CD14-positive monocyte (primary cell): ENCODE data around the gene ROBO1. TPM values are rescaled to one million over a fixed set of nuclear protein-coding genes. Genes with fewer than 3 reads are reported as not detected.

Experiments used
- DNase-seq, 3 donors: peaks; one replicate each; pipeline ENCODE4 v3.0.0-alpha.2; 2011 to 2022
- H2AFZ ChIP-seq: 2 replicates; pipeline ENCODE4 v1.6.0; 2012; ENCODE audit warnings: mild to moderate bottlenecking, low read depth, low read length, inconsistent platforms; ENCODE audit not compliant: insufficient read depth, poor library complexity, severe bottlenecking
- H3K27ac ChIP-seq, 2 donors: 1 replicate in 1 of 2; 2 replicates in 1 of 2; pipeline ENCODE4 v1.5.1; 2012 to 2013; ENCODE audit warnings: low read length in 2 of 2, control low read depth in 1 of 2, inconsistent platforms in 1 of 2, low read depth in 1 of 2, mild to moderate bottlenecking in 1 of 2
- H3K27me3 ChIP-seq, 2 donors: one replicate each; pipeline versions ENCODE4 v1.6.0 to v1.6.1; 2011 to 2013; ENCODE audit warnings: low read length in 2 of 2; ENCODE audit not compliant: control insufficient read depth in 2 of 2, insufficient read depth in 2 of 2
- H3K36me3 ChIP-seq, 2 donors: replicated peaks in 1 of 2; 1 replicate in 1 of 2; 2 replicates in 1 of 2; pipeline versions ENCODE4 v1.5.1 to v1.6.1; 2012 to 2013; ENCODE audit warnings: low read length in 2 of 2, control low read depth in 1 of 2, inconsistent platforms in 1 of 2, mild to moderate bottlenecking in 1 of 2; ENCODE audit not compliant: insufficient read depth in 2 of 2, control insufficient read depth in 1 of 2
- H3K4me1 ChIP-seq, 2 donors: 1 replicate in 1 of 2; 2 replicates in 1 of 2; pipeline versions ENCODE4 v1.5.1 to v1.6.1; 2012 to 2013; ENCODE audit warnings: low read length in 2 of 2, control low read depth in 1 of 2, inconsistent platforms in 1 of 2, mild to moderate bottlenecking in 1 of 2, moderate library complexity in 1 of 2; ENCODE audit not compliant: insufficient read depth in 2 of 2, control insufficient read depth in 1 of 2
- H3K4me2 ChIP-seq: replicated peaks from 2 replicates; pipeline ENCODE3; 2012; ENCODE audit warnings: low read length, moderate library complexity, mild to moderate bottlenecking; ENCODE audit not compliant: poor library complexity, severe bottlenecking; ENCODE audit errors: extremely low read depth
- H3K4me3 ChIP-seq, 3 experiments: fragments of 200-600 bp in 1 of 3; sonication (generic) in 1 of 3; replicated peaks in 1 of 3; 1 replicate in 2 of 3; 2 replicates in 1 of 3; pipeline ENCODE4 v1.5.1; 2011 to 2013; ENCODE audit warnings: low read length in 3 of 3, mild to moderate bottlenecking in 3 of 3, control low read depth in 2 of 3, low read depth in 2 of 3, inconsistent platforms in 1 of 3, moderate library complexity in 1 of 3
- H3K79me2 ChIP-seq: 2 replicates; pipeline ENCODE4 v1.6.0; 2012; ENCODE audit warnings: mild to moderate bottlenecking, control low read depth, inconsistent platforms, low read length, moderate library complexity; ENCODE audit not compliant: insufficient read depth
- H3K9ac ChIP-seq: 2 replicates; pipeline ENCODE4 v1.6.0; 2017; ENCODE audit warnings: low read length, mild to moderate bottlenecking; ENCODE audit not compliant: insufficient read depth, poor library complexity, severe bottlenecking
- H3K9me3 ChIP-seq, 2 donors: replicated peaks in 1 of 2; 1 replicate in 1 of 2; 2 replicates in 1 of 2; pipeline versions ENCODE4 v1.5.1 to v1.6.1; 2012 to 2013; ENCODE audit warnings: low read length in 2 of 2, control low read depth in 1 of 2; ENCODE audit not compliant: control insufficient read depth in 1 of 2, insufficient read depth in 1 of 2
- H4K20me1 ChIP-seq: 2 replicates; pipeline ENCODE4 v1.6.0; 2012; ENCODE audit warnings: mild to moderate bottlenecking, low read length, control low read depth, moderate library complexity; ENCODE audit not compliant: insufficient read depth
- H3K27ac Mint-ChIP-seq, 7 donors: one replicate each; pipeline ENCODE4 v1.8.0; 2020; ENCODE audit warnings: mild to moderate bottlenecking in 7 of 7, mixed read lengths in 7 of 7, moderate library complexity in 6 of 7, inconsistent platforms in 2 of 7
- H3K27me3 Mint-ChIP-seq, 3 donors: one replicate each; pipeline ENCODE4 v1.8.0; 2021 to 2022; ENCODE audit warnings: low read depth in 3 of 3, mild to moderate bottlenecking in 3 of 3, mixed read lengths in 3 of 3, moderate library complexity in 3 of 3, inconsistent platforms in 1 of 3
- H3K36me3 Mint-ChIP-seq, 2 donors: one replicate each; pipeline ENCODE4 v1.8.0; 2020; ENCODE audit warnings: mixed read lengths in 2 of 2, inconsistent platforms in 1 of 2, mild to moderate bottlenecking in 1 of 2
- H3K4me1 Mint-ChIP-seq: one replicate; pipeline ENCODE4 v1.8.0; 2020; ENCODE audit warnings: mild to moderate bottlenecking, mixed read lengths
- H3K4me3 Mint-ChIP-seq, 2 donors: one replicate each; pipeline ENCODE4 v1.8.0; 2020; ENCODE audit warnings: mild to moderate bottlenecking in 2 of 2, mixed read lengths in 2 of 2, moderate library complexity in 1 of 2
- H3K9me3 Mint-ChIP-seq, 7 donors: one replicate each; pipeline ENCODE4 v1.8.0; 2020 to 2022; ENCODE audit warnings: mixed read lengths in 7 of 7, mild to moderate bottlenecking in 6 of 7, moderate library complexity in 6 of 7, inconsistent platforms in 2 of 7
- WGBS: methylation state at CpG from one replicate; pipeline ENCODE4 v1.1.5; 2013; ENCODE audit warnings: missing lambda C conversion rate; ENCODE audit not compliant: insufficient coverage; 5-methylcytosine and 5-hydroxymethylcytosine counted together
- intact Hi-C, 2 donors: fragments of 100-400 bp; cut with micrococcal nuclease; formaldehyde crosslinking; loops; one replicate each; pipeline versions ENCODE4 v1.15.0 to v1.15.1; 2023
- polyA plus RNA-seq, 3 donors: library from polyadenylated mRNA; depleted of rRNA in 1 of 3; unstranded in 2 of 3; stranded (reverse) in 1 of 3; fragments of 300-500 nt in 2 of 3; fragments of >200 nt in 1 of 3; fragmentation: Illumina TruSeq in 2 of 3; gene quantifications; 1 replicate in 2 of 3; 2 replicates in 1 of 3; pipeline ENCODE4 v1.2.3, GENCODE V29; 2012 to 2021
- TF ChIP-seq, protein P1 (sequence below): fragments of 200-600 bp; IDR thresholded peaks from one replicate; pipeline ENCODE4 v1.8.0; 2022; ENCODE audit warnings: antibody characterized with exemption, mild to moderate bottlenecking

The ROBO1 gene
- polyA plus RNA-seq, 3 donors: 0.09 to 0.10 TPM; not detected in 1

GRCh38 chr3:78927759-78928158, 840.0 kb downstream of the ROBO1 start:
- no peaks in the 10 kb centered on the region for H3K36me3 Mint-ChIP-seq
- 100% methylated on average over 1 of the region's 1 CpG for WGBS
- no peaks in the 10 kb centered on the region for H3K4me1 Mint-ChIP-seq
- H3K27me3 ChIP-seq: no peaks in the 10 kb centered on the region
- no peaks in the 10 kb centered on the region for H3K9me3 ChIP-seq
- H3K4me2 ChIP-seq: no peak overlapping the region
- no peak overlapping the region for H3K27ac ChIP-seq
- no peaks in the 10 kb centered on the region for H4K20me1 ChIP-seq
- H3K9me3 Mint-ChIP-seq: peaks cover 0 to 9% (median 0%) of the 10 kb centered on the region in 7 donors
- no peaks in the 10 kb centered on the region for H3K27me3 Mint-ChIP-seq
- no peak for DNase-seq
- H3K79me2 ChIP-seq: no peaks in the 10 kb centered on the region
- H3K4me3 ChIP-seq: no peak overlapping the region
- H3K4me1 ChIP-seq: no peaks in the 10 kb centered on the region
- H2AFZ ChIP-seq: no peak overlapping the region
- no peak overlapping the region for H3K27ac Mint-ChIP-seq
- TF ChIP-seq, protein P1, sequence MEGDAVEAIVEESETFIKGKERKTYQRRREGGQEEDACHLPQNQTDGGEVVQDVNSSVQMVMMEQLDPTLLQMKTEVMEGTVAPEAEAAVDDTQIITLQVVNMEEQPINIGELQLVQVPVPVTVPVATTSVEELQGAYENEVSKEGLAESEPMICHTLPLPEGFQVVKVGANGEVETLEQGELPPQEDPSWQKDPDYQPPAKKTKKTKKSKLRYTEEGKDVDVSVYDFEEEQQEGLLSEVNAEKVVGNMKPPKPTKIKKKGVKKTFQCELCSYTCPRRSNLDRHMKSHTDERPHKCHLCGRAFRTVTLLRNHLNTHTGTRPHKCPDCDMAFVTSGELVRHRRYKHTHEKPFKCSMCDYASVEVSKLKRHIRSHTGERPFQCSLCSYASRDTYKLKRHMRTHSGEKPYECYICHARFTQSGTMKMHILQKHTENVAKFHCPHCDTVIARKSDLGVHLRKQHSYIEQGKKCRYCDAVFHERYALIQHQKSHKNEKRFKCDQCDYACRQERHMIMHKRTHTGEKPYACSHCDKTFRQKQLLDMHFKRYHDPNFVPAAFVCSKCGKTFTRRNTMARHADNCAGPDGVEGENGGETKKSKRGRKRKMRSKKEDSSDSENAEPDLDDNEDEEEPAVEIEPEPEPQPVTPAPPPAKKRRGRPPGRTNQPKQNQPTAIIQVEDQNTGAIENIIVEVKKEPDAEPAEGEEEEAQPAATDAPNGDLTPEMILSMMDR: no peak
- no peak overlapping the region for H3K4me3 Mint-ChIP-seq
- H3K36me3 ChIP-seq: no peaks in the 10 kb centered on the region
- no peak overlapping the region for H3K9ac ChIP-seq
- intact Hi-C loops: no loop called here

DNA sequence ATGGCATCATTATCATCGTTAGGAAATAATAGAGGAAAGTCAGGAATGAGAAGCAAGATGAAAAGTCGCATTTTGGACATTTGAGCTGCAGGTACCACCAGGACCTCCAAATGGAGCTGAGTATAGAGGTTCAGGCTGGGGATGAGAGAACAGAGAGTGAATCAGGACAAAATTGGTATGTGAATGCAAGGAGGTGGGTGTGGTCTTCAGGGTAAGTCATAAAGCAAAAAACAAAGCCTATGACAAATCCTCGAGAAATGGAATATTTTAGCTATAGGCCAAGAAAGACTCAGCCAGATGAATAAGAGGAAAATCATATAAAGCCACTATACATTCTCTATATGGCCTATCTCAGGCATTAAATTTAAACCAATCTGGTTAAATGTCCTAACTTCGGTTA, 841.3 kb downstream of the ROBO1 start:
- no peaks in the 10 kb centered on the region for H3K79me2 ChIP-seq
- Mint-ChIP-seq H3K27me3 (no peaks in the 10 kb centered on the region), H3K9me3 (peaks cover 0 to 9% (median 0%) of the 10 kb centered on the region in 7 donors), H3K4me1 (no peaks in the 10 kb centered on the region), H3K36me3 (no peaks in the 10 kb centered on the region), H3K27ac (no peak overlapping the region), H3K4me3 (no peak overlapping the region)
- intact Hi-C loops: no loop called here
- no peak overlapping the region for H3K9ac ChIP-seq
- no peaks in the 10 kb centered on the region for H3K4me1 ChIP-seq
- no peaks in the 10 kb centered on the region for H3K9me3 ChIP-seq
- no peak for DNase-seq
- WGBS: 76% methylated on average over 2 of the region's 4 CpGs
- no peaks in the 10 kb centered on the region for H4K20me1 ChIP-seq
- H3K27ac ChIP-seq: no peak overlapping the region
- no peaks in the 10 kb centered on the region for H3K36me3 ChIP-seq
- no peaks in the 10 kb centered on the region for H3K27me3 ChIP-seq
- H3K4me3 ChIP-seq: no peak overlapping the region
- H2AFZ ChIP-seq: no peak overlapping the region
- H3K4me2 ChIP-seq: no peak overlapping the region
- TF ChIP-seq, protein P1: no peak
